Neural progenitor cell (in vitro differentiated cells): ENCODE measurements around the gene LPCAT3. TPM values are rescaled to one million over a fixed set of nuclear protein-coding genes. Genes with fewer than 3 reads are reported as not detected.

Experiments used
- DNase-seq: peaks from one replicate; pipeline ENCODE4 v3.0.0-alpha.2; 2016; ENCODE audit warnings: low spot score
- H2AFZ ChIP-seq: fragments of 200-600 bp; sonication (generic); replicated peaks from 2 replicates; pipeline ENCODE4 v1.6.1; 2016; ENCODE audit warnings: antibody characterized with exemption
- H3F3A ChIP-seq: fragments of 200-600 bp; sonication (generic); 2 replicates; pipeline ENCODE4 v1.6.1; 2016; ENCODE audit warnings: antibody characterized with exemption, low read depth
- H3K27ac ChIP-seq: fragments of 200-600 bp; sonication (generic); 2 replicates; pipeline ENCODE4 v1.5.1; 2016; ENCODE audit warnings: mild to moderate bottlenecking
- H3K27me3 ChIP-seq: fragments of 200-600 bp; sonication (generic); 2 replicates; pipeline ENCODE4 v1.6.1; 2016; ENCODE audit warnings: mild to moderate bottlenecking, moderate library complexity
- H3K36me3 ChIP-seq: fragments of 200-600 bp; sonication (generic); 2 replicates; pipeline ENCODE4 v1.5.1; 2016
- H3K4me1 ChIP-seq: fragments of 200-600 bp; sonication (generic); 2 replicates; pipeline ENCODE4 v1.6.1; 2016; ENCODE audit warnings: mixed run types
- H3K4me2 ChIP-seq: fragments of 200-600 bp; sonication (generic); 2 replicates; pipeline ENCODE4 v1.6.1; 2016
- H3K4me3 ChIP-seq: fragments of 200-600 bp; sonication (generic); 2 replicates; pipeline ENCODE4 v1.5.1; 2016
- H3K79me2 ChIP-seq: fragments of 200-600 bp; sonication (generic); 2 replicates; pipeline ENCODE4 v1.6.1; 2016; ENCODE audit warnings: low read depth
- H3K9ac ChIP-seq: fragments of 200-600 bp; sonication (generic); 2 replicates; pipeline ENCODE4 v1.6.1; 2016
- H3K9me3 ChIP-seq: fragments of 200-600 bp; sonication (generic); 2 replicates; pipeline ENCODE4 v1.5.1; 2016; ENCODE audit warnings: low read depth
- H4K20me1 ChIP-seq: fragments of 200-600 bp; sonication (generic); 2 replicates; pipeline ENCODE4 v1.6.1; 2016; ENCODE audit warnings: low read depth
- H3K27ac Mint-ChIP-seq: 3 replicates; pipeline ENCODE4 v1.8.0; 2021; ENCODE audit warnings: mixed read lengths
- H3K27me3 Mint-ChIP-seq: 2 replicates; pipeline ENCODE4 v1.8.0; 2022; ENCODE audit warnings: low read depth, mild to moderate bottlenecking, inconsistent platforms, moderate library complexity, mixed read lengths; ENCODE audit not compliant: insufficient read depth
- H3K36me3 Mint-ChIP-seq: 3 replicates; pipeline ENCODE4 v1.8.0; 2021; ENCODE audit warnings: mixed read lengths
- H3K4me1 Mint-ChIP-seq: 3 replicates; pipeline ENCODE4 v1.8.0; 2021; ENCODE audit warnings: mixed read lengths
- H3K4me3 Mint-ChIP-seq: 3 replicates; pipeline ENCODE4 v1.8.0; 2021; ENCODE audit warnings: mild to moderate bottlenecking, moderate library complexity, mixed read lengths
- H3K9me3 Mint-ChIP-seq: 3 replicates; pipeline ENCODE4 v1.8.0; 2020; ENCODE audit warnings: mixed read lengths
- EZH2 ChIP-seq: fragments of 200-600 bp; sonication (generic); IDR thresholded peaks from 2 replicates; pipeline ENCODE4 v1.6.1; 2017; ENCODE audit warnings: antibody characterized with exemption, mild to moderate bottlenecking, moderate library complexity
- EZH2phosphoT487 ChIP-seq: fragments of 200-600 bp; sonication (generic); IDR thresholded peaks from 2 replicates; pipeline ENCODE4 v1.6.1; 2017; ENCODE audit warnings: antibody characterized with exemption
- total RNA-seq: library from RNA; depleted of rRNA; stranded (reverse); fragments of >200 nt; gene quantifications from 2 replicates; pipeline ENCODE4 v1.2.3, GENCODE V29; 2015; ENCODE audit warnings: low replicate concordance
- TF ChIP-seq, protein P1 (sequence below): fragments of 200-600 bp; sonication (generic); IDR thresholded peaks from 2 replicates; pipeline ENCODE4 v1.5.1; 2017; ENCODE audit warnings: antibody characterized with exemption, mild to moderate bottlenecking

The LPCAT3 gene
- total RNA-seq, 1 donor from 2014 or later: 18.1 TPM

DNA sequence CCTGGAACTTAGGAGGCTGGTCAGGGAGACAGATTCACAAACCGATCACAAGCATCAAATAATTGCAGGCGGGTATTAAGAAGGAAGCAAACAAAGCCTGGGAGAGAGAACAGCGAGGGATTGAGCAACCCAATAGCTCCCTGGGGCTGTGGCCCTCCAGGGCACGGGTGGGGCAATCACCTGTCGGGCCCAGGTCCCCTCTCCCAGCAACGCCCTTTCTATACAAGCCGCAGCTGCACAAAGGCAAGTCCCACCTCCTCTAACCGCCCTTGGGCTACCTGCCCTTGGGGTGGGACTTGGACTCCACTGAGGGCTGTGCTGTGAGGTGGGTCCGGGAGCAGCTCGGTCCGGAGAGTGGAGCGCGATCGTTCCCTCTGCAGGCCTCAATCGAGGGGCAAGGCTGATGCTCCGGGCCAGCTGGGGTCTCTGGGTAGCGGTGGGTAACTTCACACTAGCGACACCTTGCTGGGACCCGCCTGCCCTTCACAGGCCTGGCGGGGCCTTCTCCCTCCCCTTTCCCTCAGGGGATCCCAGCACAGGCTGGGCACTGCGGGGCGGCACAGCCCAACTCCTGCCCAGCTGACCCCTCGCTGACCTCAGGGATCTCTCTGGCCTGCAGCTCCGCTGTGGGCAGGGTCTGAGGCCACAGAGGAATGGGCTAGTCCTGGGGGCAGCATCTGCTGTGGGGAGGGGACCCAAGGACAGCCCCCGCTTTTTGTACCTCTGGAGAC lies 55.8 kb downstream of the LPCAT3 start:
- H3K4me2 ChIP-seq: peak overlapping the region; percentile 63
- H3K9me3 Mint-ChIP-seq: no peaks in the 10 kb centered on the region
- H3F3A ChIP-seq: peaks cover 61% of the 10 kb centered on the region
- no peaks in the 10 kb centered on the region for H3K36me3 ChIP-seq
- DNase-seq: peak; percentile 25
- peaks cover 38% of the 10 kb centered on the region for H3K4me1 Mint-ChIP-seq
- no peaks in the 10 kb centered on the region for H4K20me1 ChIP-seq
- peak overlapping the region; percentile 46 for H2AFZ ChIP-seq
- no peak overlapping the region for H3K4me3 ChIP-seq
- H3K4me3 Mint-ChIP-seq: peak overlapping the region; percentile 62
- no peak for TF ChIP-seq EZH2
- TF ChIP-seq EZH2phosphoT487: no peak
- TF ChIP-seq, protein P1, sequence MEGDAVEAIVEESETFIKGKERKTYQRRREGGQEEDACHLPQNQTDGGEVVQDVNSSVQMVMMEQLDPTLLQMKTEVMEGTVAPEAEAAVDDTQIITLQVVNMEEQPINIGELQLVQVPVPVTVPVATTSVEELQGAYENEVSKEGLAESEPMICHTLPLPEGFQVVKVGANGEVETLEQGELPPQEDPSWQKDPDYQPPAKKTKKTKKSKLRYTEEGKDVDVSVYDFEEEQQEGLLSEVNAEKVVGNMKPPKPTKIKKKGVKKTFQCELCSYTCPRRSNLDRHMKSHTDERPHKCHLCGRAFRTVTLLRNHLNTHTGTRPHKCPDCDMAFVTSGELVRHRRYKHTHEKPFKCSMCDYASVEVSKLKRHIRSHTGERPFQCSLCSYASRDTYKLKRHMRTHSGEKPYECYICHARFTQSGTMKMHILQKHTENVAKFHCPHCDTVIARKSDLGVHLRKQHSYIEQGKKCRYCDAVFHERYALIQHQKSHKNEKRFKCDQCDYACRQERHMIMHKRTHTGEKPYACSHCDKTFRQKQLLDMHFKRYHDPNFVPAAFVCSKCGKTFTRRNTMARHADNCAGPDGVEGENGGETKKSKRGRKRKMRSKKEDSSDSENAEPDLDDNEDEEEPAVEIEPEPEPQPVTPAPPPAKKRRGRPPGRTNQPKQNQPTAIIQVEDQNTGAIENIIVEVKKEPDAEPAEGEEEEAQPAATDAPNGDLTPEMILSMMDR: no peak
- peak overlapping the region; percentile 90 for H3K27ac Mint-ChIP-seq
- peaks cover 20% of the 10 kb centered on the region for H3K4me1 ChIP-seq
- no peaks in the 10 kb centered on the region for H3K27me3 ChIP-seq
- H3K36me3 Mint-ChIP-seq: peaks cover 11% of the 10 kb centered on the region
- peak overlapping the region; percentile 16 for H3K27ac ChIP-seq
- peaks cover 12% of the 10 kb centered on the region for H3K27me3 Mint-ChIP-seq
- H3K9ac ChIP-seq: no peak overlapping the region
- H3K9me3 ChIP-seq: no peaks in the 10 kb centered on the region
- H3K79me2 ChIP-seq: no peaks in the 10 kb centered on the region

DNA sequence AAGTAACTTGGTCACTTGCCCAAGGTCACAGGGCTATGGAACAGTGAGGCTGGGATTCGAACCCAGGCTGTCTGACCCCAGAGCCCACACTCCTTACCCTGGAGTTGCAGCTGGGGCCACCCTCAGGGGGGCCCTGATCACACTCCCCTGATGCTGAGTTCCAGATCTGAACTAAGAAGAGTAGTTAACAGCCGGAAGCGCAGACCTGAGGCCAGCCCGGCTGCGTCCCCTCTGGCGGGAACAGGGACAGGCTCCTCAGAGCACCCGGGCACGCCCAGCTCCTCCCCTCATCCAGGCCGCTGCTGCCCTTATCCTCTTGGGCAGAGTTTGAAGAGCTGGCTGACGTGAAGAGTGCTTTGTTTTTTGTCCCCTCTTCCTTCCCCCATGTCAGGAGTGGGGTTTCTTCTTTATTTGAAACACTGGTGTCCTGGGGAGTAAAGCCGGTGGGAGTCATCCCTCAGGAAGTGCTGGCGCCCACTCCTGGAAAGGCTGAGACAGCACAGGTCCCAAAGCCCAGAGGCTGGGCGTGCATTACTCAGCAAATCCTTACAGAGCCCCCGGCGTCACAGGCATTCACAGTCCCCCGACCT lies 56.5 kb downstream of the LPCAT3 start:
- Histone ChIP-seq H3K79me2 (no peaks in the 10 kb centered on the region), H3F3A (peaks cover 54% of the 10 kb centered on the region), H3K4me1 (peaks cover 20% of the 10 kb centered on the region), H4K20me1 (no peaks in the 10 kb centered on the region), H3K27me3 (no peaks in the 10 kb centered on the region), H2AFZ (peak overlapping the region; percentile 46), H3K36me3 (no peaks in the 10 kb centered on the region), H3K4me3 (peak overlapping the region; percentile 18), H3K9me3 (no peaks in the 10 kb centered on the region), H3K4me2 (peak overlapping the region; percentile 63), H3K27ac (peak overlapping the region; percentile 16), H3K9ac (no peak overlapping the region)
- TF ChIP-seq EZH2phosphoT487: no peak
- TF ChIP-seq, protein P1: peak; percentile 70
- peak; percentile 89 for DNase-seq
- Mint-ChIP-seq H3K36me3 (peaks cover 11% of the 10 kb centered on the region), H3K27me3 (peaks cover 12% of the 10 kb centered on the region), H3K27ac (peak overlapping the region; percentile 90), H3K4me1 (peaks cover 40% of the 10 kb centered on the region), H3K4me3 (peak overlapping the region; percentile 62), H3K9me3 (no peaks in the 10 kb centered on the region)

DNA sequence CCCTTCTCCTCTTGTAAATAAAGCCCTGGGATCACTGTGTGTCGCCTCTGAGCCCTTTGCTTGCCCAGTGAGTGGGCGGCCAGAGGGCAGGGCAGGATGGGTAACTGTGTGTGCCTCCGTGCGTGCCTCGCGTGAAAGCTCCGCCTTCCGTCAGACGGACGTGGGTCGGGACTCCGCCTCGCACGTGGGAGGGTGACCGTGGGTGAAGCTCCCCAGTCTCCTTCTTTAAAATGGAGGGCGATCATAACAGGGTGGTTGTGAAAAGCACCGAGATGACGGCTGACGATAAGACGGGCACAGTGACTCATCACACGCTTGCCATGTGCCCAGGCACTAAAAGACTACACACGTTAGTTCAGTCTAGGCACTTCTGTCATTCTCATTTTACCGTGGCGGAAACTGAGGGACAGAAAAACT lies 57.0 kb downstream of the LPCAT3 start:
- H3K9ac ChIP-seq: no peak overlapping the region
- no peaks in the 10 kb centered on the region for H3K79me2 ChIP-seq
- no peaks in the 10 kb centered on the region for H3K36me3 ChIP-seq
- H2AFZ ChIP-seq: peak overlapping the region; percentile 46
- peaks cover 20% of the 10 kb centered on the region for H3K4me1 ChIP-seq
- H3K4me2 ChIP-seq: peak overlapping the region; percentile 63
- TF ChIP-seq, protein P1: no peak
- no peak for TF ChIP-seq EZH2
- no peak for TF ChIP-seq EZH2phosphoT487
- no peaks in the 10 kb centered on the region for H4K20me1 ChIP-seq
- H3K27me3 ChIP-seq: no peaks in the 10 kb centered on the region
- Mint-ChIP-seq H3K27me3 (peaks cover 12% of the 10 kb centered on the region), H3K4me1 (peaks cover 43% of the 10 kb centered on the region), H3K36me3 (peaks cover 9% of the 10 kb centered on the region), H3K4me3 (no peak overlapping the region), H3K27ac (peak overlapping the region; percentile 90), H3K9me3 (no peaks in the 10 kb centered on the region)
- DNase-seq: no peak
- H3K4me3 ChIP-seq: peak overlapping the region; percentile 18
- no peak overlapping the region for H3K27ac ChIP-seq
- H3K9me3 ChIP-seq: no peaks in the 10 kb centered on the region
- H3F3A ChIP-seq: peaks cover 51% of the 10 kb centered on the region
